Measurements from ENCODE around the gene EMCN. TPM values are rescaled to one million over a fixed set of nuclear protein-coding genes. Genes with fewer than 3 reads are reported as not detected.

Gene EMCN
- total RNA-seq, 1 donor from 2014 or later, result 53.3 TPM

GRCh38 chr4:100525686-100526085 lies 7.9 kb upstream of the EMCN start:
- H3K4me1 ChIP-seq, result no peaks in the 10 kb centered on the region
- no peaks in the 10 kb centered on the region for H3K9me3 ChIP-seq
- H3K27ac ChIP-seq, result no peak overlapping the region
- intact Hi-C loops (cut with DNase I), result no loop called here
- H3K27me3 ChIP-seq (ENCODE audit: low read depth), result no peaks in the 10 kb centered on the region
- no peak overlapping the region for H3K4me3 ChIP-seq
- no peak for ATAC-seq
- no peak for TF ChIP-seq CTCF (IDR thresholded peaks at IDR 0.05)
- DNase-seq, result no peak
- no peaks in the 10 kb centered on the region for H3K36me3 ChIP-seq

- ATAC-seq (no peak), DNase-seq (no peak)
- intact Hi-C loops (cut with DNase I), result no loop called here
- H3K4me3 ChIP-seq, result no peak overlapping the region
- no peak for TF ChIP-seq CTCF (IDR thresholded peaks at IDR 0.05)
- H3K27me3 ChIP-seq (ENCODE audit: low read depth), result no peaks in the 10 kb centered on the region
- H3K4me1 ChIP-seq, result no peaks in the 10 kb centered on the region
- no peak overlapping the region for H3K27ac ChIP-seq
- H3K9me3 ChIP-seq, result no peaks in the 10 kb centered on the region
- no peaks in the 10 kb centered on the region for H3K36me3 ChIP-seq
These were observed 1.4 kb upstream of the EMCN start for GRCh38 chr4:100519205-100519604.

- intact Hi-C loops (cut with DNase I), result no loop called here
- Histone ChIP-seq H3K9me3 (no peaks in the 10 kb centered on the region), H3K36me3 (no peaks in the 10 kb centered on the region), H3K4me1 (no peaks in the 10 kb centered on the region), H3K27me3 (ENCODE audit: low read depth) (no peaks in the 10 kb centered on the region), H3K4me3 (peak overlapping the region; percentile 43), H3K27ac (peak overlapping the region; percentile 44)
- no peak for TF ChIP-seq CTCF (IDR thresholded peaks at IDR 0.05)
- DNase-seq (no peak), ATAC-seq (no peak)
These were observed 1.6 kb downstream of the EMCN start for GRCh38 chr4:100516225-100516624.

- no peak for TF ChIP-seq CTCF (IDR thresholded peaks at IDR 0.05)
- no peak overlapping the region for H3K4me3 ChIP-seq
These were observed 5.9 kb downstream of the EMCN start for GRCh38 chr4:100511896-100512295.

GRCh38 chr4:100510551-100510950 lies 7.3 kb downstream of the EMCN start:
- TF ChIP-seq CTCF (IDR thresholded peaks at IDR 0.05), result no peak
- DNase-seq (no peak), ATAC-seq (no peak)
- no peak overlapping the region for H3K27ac ChIP-seq
- intact Hi-C loops (cut with DNase I), result no loop called here
- H3K4me3 ChIP-seq, result no peak overlapping the region
- no peaks in the 10 kb centered on the region for H3K36me3 ChIP-seq
- H3K9me3 ChIP-seq, result no peaks in the 10 kb centered on the region
- no peaks in the 10 kb centered on the region for H3K4me1 ChIP-seq
- no peaks in the 10 kb centered on the region for H3K27me3 ChIP-seq (ENCODE audit: low read depth)

More at GRCh38 chr4:100511896-100512295, 5.9 kb downstream of the EMCN start:
- ATAC-seq (no peak), DNase-seq (no peak)
- H3K27ac ChIP-seq, result no peak overlapping the region
- intact Hi-C loops (cut with DNase I), result no loop called here
- no peaks in the 10 kb centered on the region for H3K27me3 ChIP-seq (ENCODE audit: low read depth)
- no peaks in the 10 kb centered on the region for H3K9me3 ChIP-seq
- no peaks in the 10 kb centered on the region for H3K36me3 ChIP-seq
- H3K4me1 ChIP-seq, result no peaks in the 10 kb centered on the region

GRCh38 chr4:100509386-100509785 lies 8.4 kb downstream of the EMCN start:
- no peak for TF ChIP-seq CTCF (IDR thresholded peaks at IDR 0.05)
- no peak for ATAC-seq
- Histone ChIP-seq H3K4me3 (no peak overlapping the region), H3K9me3 (no peaks in the 10 kb centered on the region), H3K4me1 (no peaks in the 10 kb centered on the region), H3K36me3 (no peaks in the 10 kb centered on the region), H3K27ac (no peak overlapping the region), H3K27me3 (ENCODE audit: low read depth) (no peaks in the 10 kb centered on the region)
- no peak for DNase-seq
- intact Hi-C loops (cut with DNase I), result no loop called here
